Measurements from ENCODE around the gene PPFIA2. TPM values are rescaled to one million over a fixed set of nuclear protein-coding genes. Genes with fewer than 3 reads are reported as not detected.
A peak's percentile ranks its signal among the peaks of the same experiment; 100 is the strongest.
"Not testable (repeated sequence)": the region's sequence is repeated elsewhere in the genome, so short reads cannot be mapped to it uniquely, and the experiment has no call there.

PPFIA2 gene
- total and polyA plus RNA-seq, 5 donors = 0.62 to 3.0 (median 0.89) TPM

GRCh38 chr12:81597928-81598604 lies 161.1 kb downstream of the PPFIA2 start:
- DNase-seq = no peak
- no peaks in the 10 kb centered on the region for H3K27me3 ChIP-seq (ENCODE audit: control insufficient read depth, insufficient read depth)
- no peaks in the 10 kb centered on the region for H3K9me3 ChIP-seq (ENCODE audit: control insufficient read depth, low read length)
- no peaks in the 10 kb centered on the region for H3K4me1 ChIP-seq (ENCODE audit: control insufficient read depth, insufficient read depth, low read length)
- H3K4me3 ChIP-seq (ENCODE audit: low read length) = no peak overlapping the region
- no peak overlapping the region for H3K27ac ChIP-seq (ENCODE audit: low read length)
- 55% methylated on average over 7 of the region's 7 CpGs for whole genome bisulfite sequencing
- intact Hi-C loops (cut with DNase I) = no loop called here
- ATAC-seq = no peak

- no peak overlapping the region for H3K27ac ChIP-seq (ENCODE audit: low read length)
- no peaks in the 10 kb centered on the region for H3K27me3 ChIP-seq (ENCODE audit: control insufficient read depth, insufficient read depth)
- intact Hi-C loops (cut with DNase I) = no loop called here
- H3K9me3 ChIP-seq (ENCODE audit: control insufficient read depth, low read length) = no peaks in the 10 kb centered on the region
- H3K4me1 ChIP-seq (ENCODE audit: control insufficient read depth, insufficient read depth, low read length) = no peaks in the 10 kb centered on the region
- no peak overlapping the region for H3K4me3 ChIP-seq (ENCODE audit: low read length)
- ATAC-seq (no peak), DNase-seq (no peak)
- 49% methylated on average over 1 of the region's 1 CpG for WGBS
These were observed 162.6 kb downstream of the PPFIA2 start for GRCh38 chr12:81596558-81596957.

- no peaks in the 10 kb centered on the region for H3K9me3 ChIP-seq (ENCODE audit: control insufficient read depth, low read length)
- intact Hi-C loops (cut with DNase I) = no loop called here
- no peaks in the 10 kb centered on the region for H3K4me1 ChIP-seq (ENCODE audit: control insufficient read depth, insufficient read depth, low read length)
- H3K27ac ChIP-seq (ENCODE audit: low read length) = no peak overlapping the region
- no peaks in the 10 kb centered on the region for H3K27me3 ChIP-seq (ENCODE audit: control insufficient read depth, insufficient read depth)
- WGBS = 83% methylated on average over 4 of the region's 4 CpGs
- ATAC-seq (no peak), DNase-seq (no peak)
- H3K4me3 ChIP-seq (ENCODE audit: low read length) = no peak overlapping the region
These were observed 167.9 kb downstream of the PPFIA2 start for GRCh38 chr12:81591256-81591655.

- H3K4me1 ChIP-seq (ENCODE audit: control insufficient read depth, insufficient read depth, low read length); H3K27me3 ChIP-seq (ENCODE audit: control insufficient read depth, insufficient read depth); intact Hi-C loops (cut with DNase I); ATAC-seq; DNase-seq; H3K4me3 ChIP-seq (ENCODE audit: low read length); H3K27ac ChIP-seq (ENCODE audit: low read length); H3K9me3 ChIP-seq (ENCODE audit: control insufficient read depth, low read length): not testable (repeated sequence)
- 86% methylated on average over 2 of the region's 2 CpGs for WGBS
These were observed 168.4 kb downstream of the PPFIA2 start for GRCh38 chr12:81590703-81591102.

GRCh38 chr12:81588235-81589008 lies 170.7 kb downstream of the PPFIA2 start:
- H3K4me1 ChIP-seq (ENCODE audit: control insufficient read depth, insufficient read depth, low read length) = no peaks in the 10 kb centered on the region
- DNase-seq (no peak), ATAC-seq (no peak)
- intact Hi-C loops (cut with DNase I) = no loop called here
- no peak overlapping the region for H3K27ac ChIP-seq (ENCODE audit: low read length)
- no peaks in the 10 kb centered on the region for H3K27me3 ChIP-seq (ENCODE audit: control insufficient read depth, insufficient read depth)
- WGBS = 76% methylated on average over 1 of the region's 1 CpG
- no peaks in the 10 kb centered on the region for H3K9me3 ChIP-seq (ENCODE audit: control insufficient read depth, low read length)
- H3K4me3 ChIP-seq (ENCODE audit: low read length) = no peak overlapping the region

GRCh38 chr12:81585787-81586186 lies 173.4 kb downstream of the PPFIA2 start:
- H3K4me1 ChIP-seq (ENCODE audit: control insufficient read depth, insufficient read depth, low read length) = no peaks in the 10 kb centered on the region
- no peaks in the 10 kb centered on the region for H3K9me3 ChIP-seq (ENCODE audit: control insufficient read depth, low read length)
- H3K27ac ChIP-seq (ENCODE audit: low read length) = no peak overlapping the region
- H3K27me3 ChIP-seq (ENCODE audit: control insufficient read depth, insufficient read depth) = no peaks in the 10 kb centered on the region
- DNase-seq (no peak), ATAC-seq (no peak)
- intact Hi-C loops (cut with DNase I) = no loop called here
- H3K4me3 ChIP-seq (ENCODE audit: low read length) = no peak overlapping the region
- 49% methylated on average over 1 of the region's 1 CpG for WGBS

- intact Hi-C loops (cut with DNase I) = no loop called here
- 54% methylated on average over 3 of the region's 3 CpGs for WGBS
- Histone ChIP-seq H3K27me3 (ENCODE audit: control insufficient read depth, insufficient read depth) (no peaks in the 10 kb centered on the region), H3K27ac (ENCODE audit: low read length) (no peak overlapping the region), H3K9me3 (ENCODE audit: control insufficient read depth, low read length) (no peaks in the 10 kb centered on the region), H3K4me1 (ENCODE audit: control insufficient read depth, insufficient read depth, low read length) (no peaks in the 10 kb centered on the region), H3K4me3 (ENCODE audit: low read length) (no peak overlapping the region)
- no peak for DNase-seq
- ATAC-seq = no peak
These were observed 185.9 kb downstream of the PPFIA2 start for GRCh38 chr12:81573228-81573627.

- ATAC-seq (no peak), DNase-seq (no peak)
- Histone ChIP-seq H3K27me3 (ENCODE audit: control insufficient read depth, insufficient read depth) (no peaks in the 10 kb centered on the region), H3K4me1 (ENCODE audit: control insufficient read depth, insufficient read depth, low read length) (no peaks in the 10 kb centered on the region), H3K27ac (ENCODE audit: low read length) (no peak overlapping the region), H3K9me3 (ENCODE audit: control insufficient read depth, low read length) (no peaks in the 10 kb centered on the region), H3K4me3 (ENCODE audit: low read length) (no peak overlapping the region)
- intact Hi-C loops (cut with DNase I) = no loop called here
- 72% methylated on average over 1 of the region's 1 CpG for WGBS
These were observed 186.7 kb downstream of the PPFIA2 start for GRCh38 chr12:81572411-81572810.

- Histone ChIP-seq H3K27me3 (ENCODE audit: control insufficient read depth, insufficient read depth) (no peaks in the 10 kb centered on the region), H3K4me3 (ENCODE audit: low read length) (no peak overlapping the region), H3K9me3 (ENCODE audit: control insufficient read depth, low read length) (no peaks in the 10 kb centered on the region), H3K27ac (ENCODE audit: low read length) (no peak overlapping the region), H3K4me1 (ENCODE audit: control insufficient read depth, insufficient read depth, low read length) (no peaks in the 10 kb centered on the region)
- intact Hi-C loops (cut with DNase I) = no loop called here
- WGBS = 39% methylated on average over 2 of the region's 2 CpGs
- DNase-seq = no peak
- ATAC-seq = peak in 1 of 2 donors; percentile 62
These were observed 188.9 kb downstream of the PPFIA2 start for GRCh38 chr12:81570234-81570633.

- no peak for DNase-seq
- H3K27me3 ChIP-seq (ENCODE audit: control insufficient read depth, insufficient read depth) = no peaks in the 10 kb centered on the region
- no peak for ATAC-seq
- 78% methylated on average over 2 of the region's 2 CpGs for WGBS
- H3K9me3 ChIP-seq (ENCODE audit: control insufficient read depth, low read length) = no peaks in the 10 kb centered on the region
- intact Hi-C loops (cut with DNase I) = no loop called here
- no peak overlapping the region for H3K4me3 ChIP-seq (ENCODE audit: low read length)
- H3K4me1 ChIP-seq (ENCODE audit: control insufficient read depth, insufficient read depth, low read length) = no peaks in the 10 kb centered on the region
- no peak overlapping the region for H3K27ac ChIP-seq (ENCODE audit: low read length)
These were observed 194.9 kb downstream of the PPFIA2 start for GRCh38 chr12:81564237-81564636.

GRCh38 chr12:81558031-81558430 lies 201.1 kb downstream of the PPFIA2 start:
- 77% methylated on average over 1 of the region's 1 CpG for WGBS
- no peak for DNase-seq
- Histone ChIP-seq H3K4me1 (ENCODE audit: control insufficient read depth, insufficient read depth, low read length) (no peaks in the 10 kb centered on the region), H3K9me3 (ENCODE audit: control insufficient read depth, low read length) (no peaks in the 10 kb centered on the region), H3K27ac (ENCODE audit: low read length) (no peak overlapping the region), H3K27me3 (ENCODE audit: control insufficient read depth, insufficient read depth) (no peaks in the 10 kb centered on the region), H3K4me3 (ENCODE audit: low read length) (no peak overlapping the region)
- intact Hi-C loops (cut with DNase I) = no loop called here
- ATAC-seq = no peak
